NCI-H2227 (cell line): ENCODE measurements around the gene CDH8.

Source experiments
- DNase-seq: peaks from one replicate; lab custom pipeline; 2025; ENCODE audit not compliant: unreplicated experiment; lab: John Stamatoyannopoulos, UW

The CDH8 gene

DNA sequence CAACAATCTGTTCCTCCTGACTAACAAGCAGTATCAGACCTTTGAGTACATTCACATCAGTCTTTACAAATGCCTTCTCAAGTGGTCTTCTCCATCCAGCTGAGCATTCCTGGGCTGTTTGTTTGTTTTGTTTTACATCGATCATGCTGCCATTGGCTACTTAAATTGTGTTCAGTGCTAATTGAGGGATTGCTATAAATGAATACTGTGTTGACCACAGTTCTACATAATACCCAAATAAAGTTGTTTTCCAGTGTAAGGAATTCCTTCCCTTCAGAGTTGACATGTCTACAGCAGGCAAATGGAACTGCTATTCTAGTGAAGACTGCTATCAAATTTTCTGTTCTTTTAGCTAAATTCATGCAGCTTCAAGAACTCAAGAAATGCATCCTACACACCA, 3.2 kb downstream of the CDH8 start:
- no peak for DNase-seq

DNA sequence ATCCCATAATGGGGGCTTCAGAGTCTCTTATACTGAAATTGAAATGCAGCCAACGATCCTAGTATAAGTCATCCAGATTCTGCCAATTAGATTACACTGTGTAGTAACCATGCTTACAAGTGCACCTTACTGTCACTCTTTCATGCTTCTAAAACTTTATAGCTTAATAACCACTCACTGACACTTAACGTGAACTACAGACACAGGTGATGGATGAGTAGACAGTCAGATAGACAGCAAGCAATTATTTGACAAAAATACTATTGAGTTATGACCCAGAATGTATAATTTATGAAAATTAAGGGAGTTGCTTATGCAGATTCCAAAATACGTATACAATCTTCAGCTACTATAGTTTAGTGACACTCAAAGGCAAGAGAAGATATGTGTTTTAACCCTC, 6.3 kb downstream of the CDH8 start:
- DNase-seq, result no peak

- DNase-seq, result peak; percentile 38
Observed at GRCh38 chr16:62022688-62023087, 13.6 kb downstream of the CDH8 start.

DNA sequence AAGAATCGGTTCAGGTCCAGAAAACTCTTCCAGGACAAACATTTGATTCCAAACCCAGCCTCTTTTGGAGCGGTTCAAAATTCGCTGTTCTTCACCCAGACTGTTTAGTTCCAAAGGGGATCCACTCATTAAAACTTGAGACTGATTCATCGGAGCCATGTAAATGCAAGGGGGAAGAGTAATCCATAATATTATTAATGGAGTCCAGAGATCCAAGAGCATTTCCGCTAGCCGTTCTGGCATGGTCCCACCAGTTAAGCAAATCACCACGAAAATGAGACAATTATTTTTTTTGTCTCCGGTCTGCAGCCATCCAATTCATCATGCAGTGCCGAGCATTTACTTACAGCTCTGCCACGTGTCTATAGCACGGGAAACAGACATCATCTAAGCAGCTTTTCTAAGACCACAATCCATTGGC, 15.1 kb downstream of the CDH8 start:
- no peak for DNase-seq

DNA sequence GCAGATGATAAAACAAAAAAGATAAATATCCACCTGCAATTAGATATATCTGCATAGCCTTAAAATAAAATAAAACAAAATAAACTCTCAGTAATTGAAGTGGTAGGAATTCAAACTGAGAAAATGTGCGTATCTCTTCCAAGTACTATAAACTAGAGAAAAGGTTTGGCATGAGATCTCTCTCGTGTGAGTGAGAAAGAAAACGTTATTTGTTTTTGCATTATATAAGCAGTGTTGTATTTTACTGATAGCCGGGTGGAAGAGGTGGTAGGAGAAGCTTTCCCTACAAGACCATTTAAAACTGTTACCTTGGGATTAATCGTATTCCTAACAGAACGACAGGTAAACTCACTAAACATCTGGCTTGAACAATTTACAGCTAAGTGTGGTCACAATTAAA, 15.6 kb downstream of the CDH8 start:
- no peak for DNase-seq

GRCh38 chr16:62019851-62020250, 16.4 kb downstream of the CDH8 start:
- no peak for DNase-seq

DNA sequence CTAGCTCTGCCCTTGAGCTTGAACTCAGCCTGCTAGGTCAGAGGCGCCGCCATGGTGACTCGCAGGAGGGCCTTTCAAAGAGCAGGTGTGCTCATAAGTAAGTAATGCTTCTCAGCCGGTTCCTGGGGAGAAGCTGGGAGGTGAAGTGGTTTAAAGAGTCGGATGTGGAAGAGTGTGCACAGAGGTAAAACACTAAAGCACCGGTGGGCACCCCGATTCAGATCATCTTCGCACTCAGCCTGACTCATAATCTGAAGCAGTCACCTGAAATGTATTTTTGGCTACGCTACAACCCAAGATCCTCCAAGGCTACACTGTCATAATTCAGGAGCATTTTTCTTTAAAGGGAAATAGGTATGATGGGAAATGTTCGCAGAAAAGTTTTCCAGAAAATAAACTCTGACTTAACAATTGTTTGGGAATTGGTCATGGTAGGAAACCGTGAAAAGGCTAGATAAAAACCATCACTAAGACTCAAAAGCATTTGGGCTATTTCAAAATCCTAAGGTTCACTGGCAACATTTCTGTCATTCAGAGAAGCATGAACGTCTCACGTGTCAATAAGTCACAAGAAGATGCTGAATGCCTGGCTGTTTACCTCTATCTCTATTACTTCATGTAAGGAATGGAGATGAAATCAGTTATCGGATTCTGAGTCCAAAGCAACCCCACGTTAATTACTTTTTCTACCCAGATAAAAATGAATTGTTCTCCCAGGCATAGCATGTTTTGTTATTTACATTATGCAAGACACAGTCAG, 17.8 kb downstream of the CDH8 start:
- no peak for DNase-seq

DNA sequence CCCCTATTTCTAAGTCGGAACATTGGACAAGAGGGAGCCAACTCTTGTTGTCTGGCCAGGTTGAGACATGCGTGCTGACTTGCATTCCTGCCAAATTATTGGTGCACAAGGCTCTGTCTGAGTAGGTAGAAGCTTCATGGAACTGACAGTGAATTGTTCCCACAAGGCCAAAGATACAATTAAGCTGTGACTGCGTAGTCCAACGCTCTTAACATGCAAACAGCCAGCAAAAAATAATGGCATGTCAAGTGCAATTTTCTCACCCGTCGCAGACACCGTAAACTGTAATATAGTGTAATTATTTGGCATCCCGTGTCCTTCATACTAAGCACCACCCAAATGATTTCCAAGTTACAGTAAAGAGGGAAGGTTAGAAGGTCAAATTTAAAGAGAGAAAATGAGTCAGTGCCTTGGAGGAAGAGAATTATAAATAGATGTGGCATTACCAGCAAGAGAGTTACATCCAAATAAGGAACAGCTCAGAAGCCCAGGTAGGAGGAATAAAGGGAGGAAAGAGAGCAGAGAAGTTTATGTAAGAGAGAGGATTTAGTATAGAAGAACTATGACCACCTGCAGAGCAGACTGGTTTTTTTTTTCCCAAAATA, 21.8 kb downstream of the CDH8 start:
- peak; percentile 76 for DNase-seq

- DNase-seq, result no peak
Observed at GRCh38 chr16:62010186-62010585, 26.1 kb downstream of the CDH8 start.

DNA sequence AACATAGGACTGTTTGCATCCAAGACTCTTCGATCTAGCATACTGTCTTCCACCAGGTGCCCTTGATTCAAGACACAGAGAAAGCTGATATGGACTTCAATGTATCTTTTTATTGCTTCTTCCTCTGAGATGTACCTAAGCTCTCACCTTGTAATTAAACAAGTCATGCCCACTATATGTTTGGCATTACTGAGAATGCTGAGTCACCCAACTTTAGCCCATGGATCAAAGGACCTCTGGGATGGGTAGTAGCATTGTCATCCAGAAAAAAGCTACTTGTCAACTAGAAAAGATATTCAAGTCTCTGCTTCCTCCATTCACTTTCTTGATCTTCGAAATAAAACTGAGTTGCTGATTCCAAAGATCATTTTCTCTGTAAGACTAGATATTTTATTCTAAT, 37.8 kb downstream of the CDH8 start:
- DNase-seq, result no peak

GRCh38 chr16:61993108-61993507, 43.1 kb downstream of the CDH8 start:
- DNase-seq, result no peak

DNA sequence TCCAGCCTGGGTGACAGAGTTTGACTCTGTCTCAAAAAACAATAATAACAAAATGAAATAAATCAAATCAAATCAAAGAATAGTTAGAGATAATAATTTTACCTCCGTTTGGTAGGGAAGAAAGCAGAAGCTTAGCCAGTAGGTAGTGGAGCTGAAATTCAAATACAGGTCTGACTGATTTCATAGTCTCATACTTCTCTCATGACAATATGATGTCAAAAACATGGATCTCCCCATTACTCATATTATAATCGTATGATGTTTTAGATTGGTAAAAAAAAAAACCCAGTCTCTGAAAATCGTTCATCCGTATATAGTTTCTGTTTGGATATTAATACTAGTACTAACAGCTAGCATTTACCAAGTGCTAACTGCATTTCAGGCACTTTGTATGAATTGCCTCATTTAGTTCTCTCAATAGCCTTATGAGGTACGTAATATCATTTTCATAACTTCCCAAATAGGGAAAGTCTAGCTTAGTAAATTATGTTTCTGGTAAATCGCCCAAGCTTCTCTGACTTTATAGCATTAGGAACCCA, 48.7 kb downstream of the CDH8 start:
- no peak for DNase-seq

DNA sequence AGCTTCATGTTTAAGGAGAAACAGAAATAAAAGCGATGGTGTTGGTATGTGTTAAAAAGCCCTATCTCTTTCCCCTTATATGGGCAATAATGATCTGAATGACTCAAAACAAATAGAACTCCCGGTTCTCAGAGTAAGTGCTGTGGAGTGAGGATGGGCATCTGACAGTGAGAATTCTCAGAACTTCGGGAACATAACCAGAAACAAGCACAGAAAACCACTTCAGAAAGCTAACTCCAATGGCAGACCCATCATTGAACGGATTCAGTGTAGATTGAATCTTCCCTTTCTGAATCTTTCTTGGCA, 67.2 kb downstream of the CDH8 start:
- no peak for DNase-seq

GRCh38 chr16:61968242-61969076, 67.8 kb downstream of the CDH8 start:
- no peak for DNase-seq

- no peak for DNase-seq
Observed at GRCh38 chr16:61957075-61957855, 79.0 kb downstream of the CDH8 start.

- no peak for DNase-seq
Observed at GRCh38 chr16:61952841-61953240, 83.4 kb downstream of the CDH8 start.

DNA sequence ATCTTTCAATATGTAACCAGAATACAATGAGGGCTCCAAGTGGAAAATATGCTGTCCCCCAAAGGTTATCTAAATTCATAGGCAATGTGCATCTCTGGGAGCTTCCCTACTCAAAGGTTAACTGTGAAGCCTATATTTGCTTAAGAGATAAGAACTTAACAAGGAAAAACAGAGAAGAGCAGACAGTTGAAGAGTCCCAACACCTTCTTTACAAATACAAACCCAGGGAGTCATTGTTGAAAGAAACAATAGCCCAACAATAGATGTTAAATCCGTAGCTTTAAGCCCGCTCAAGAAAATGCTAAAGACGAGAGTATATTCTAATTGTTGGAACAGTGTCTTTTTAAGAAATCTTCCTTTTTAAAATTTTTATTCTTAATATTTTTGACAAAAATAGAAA, 87.8 kb downstream of the CDH8 start:
- no peak for DNase-seq

GRCh38 chr16:61946019-61946418, 90.2 kb downstream of the CDH8 start:
- no peak for DNase-seq

DNA sequence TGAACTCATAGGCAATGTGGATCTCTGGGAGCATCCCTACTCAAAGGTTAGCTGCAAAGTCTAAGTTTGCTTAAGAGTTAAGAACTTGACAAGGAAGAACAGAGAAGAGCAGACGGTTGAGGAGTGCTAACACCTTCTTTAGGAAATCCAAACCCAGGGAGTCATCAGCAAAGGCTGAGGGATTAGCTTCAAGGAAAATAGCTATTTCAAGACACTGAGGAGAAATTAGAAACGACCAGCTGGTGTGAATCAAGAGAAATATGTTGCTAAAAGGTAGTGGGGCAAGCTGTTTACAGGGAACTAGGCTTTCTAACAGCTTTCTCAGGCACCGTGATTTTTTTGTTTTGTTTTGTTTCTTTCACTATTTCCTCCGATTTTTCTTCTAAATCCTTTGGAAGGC, 90.7 kb downstream of the CDH8 start:
- DNase-seq, result no peak

DNA sequence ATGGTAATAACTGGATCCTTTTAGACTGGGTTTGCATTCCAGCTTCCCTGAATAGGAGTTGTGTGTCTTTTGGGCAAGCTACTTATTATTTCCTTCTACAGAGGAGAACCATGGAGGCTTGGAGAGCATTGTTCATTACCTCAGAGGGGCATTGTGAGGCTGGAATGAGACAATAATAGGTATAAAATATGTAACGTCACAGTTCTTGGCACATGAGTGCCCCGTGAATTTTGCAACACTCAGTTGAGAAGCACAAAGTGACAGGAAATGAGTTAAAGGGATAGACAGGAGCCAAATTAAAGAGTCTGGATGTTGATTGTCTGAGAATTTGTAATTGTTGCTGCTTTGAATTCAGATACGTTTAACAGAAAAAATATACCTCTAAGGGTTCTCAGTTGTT, 92.2 kb downstream of the CDH8 start:
- no peak for DNase-seq

DNA sequence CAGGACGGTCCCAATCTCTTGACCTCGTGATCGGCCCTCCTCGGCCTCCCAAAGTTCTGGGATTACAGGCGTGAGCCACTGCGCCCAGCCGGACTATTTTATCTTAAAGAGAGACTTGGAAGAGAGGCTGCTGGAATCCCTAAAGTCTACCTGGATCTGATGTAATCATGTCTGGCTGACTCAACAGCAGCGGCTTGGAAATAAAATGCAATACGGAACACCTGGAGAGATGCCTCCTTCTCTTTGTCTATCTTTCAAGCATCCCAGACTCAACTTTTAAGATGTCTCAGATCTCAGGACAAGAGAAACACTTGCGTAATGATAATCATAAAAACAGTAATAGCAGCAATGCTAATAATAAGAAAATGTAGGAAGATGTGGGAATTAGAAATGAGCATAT, 95.6 kb downstream of the CDH8 start:
- DNase-seq, result no peak
